ENCODE data around the gene RNU6-1.

- TF ChIP-seq POLR2A (IDR thresholded peaks at IDR 0.05) (no peak), CTCF (IDR thresholded peaks at IDR 0.05) (no peak), POLR2AphosphoS5 (IDR thresholded peaks at IDR 0.05) (no peak)
These were observed 3.3 kb upstream of the RNU6-1 start for GRCh38 chr15:67843092-67843501.

All from breast epithelium (tissue), 3 donors.